Ovary (tissue), 9 donors: Measurements from ENCODE around the gene NUTM1. TPM values are rescaled to one million over a fixed set of nuclear protein-coding genes. Genes with fewer than 3 reads are reported as not detected.

Experiments used
- DNase-seq, 5 donors: peaks; one replicate each; pipeline ENCODE4 v3.0.0-alpha.2; 2019 to 2020
- H3K27ac ChIP-seq, 2 donors: fragments of 200-600 bp; one replicate each; pipeline versions ENCODE4 v1.5.1 to v1.8.0; 2019 to 2022
- H3K27me3 ChIP-seq: fragments of 200-600 bp; one replicate; pipeline ENCODE4 v1.8.0; 2022
- H3K36me3 ChIP-seq: fragments of 200-600 bp; sonication (generic); one replicate; pipeline ENCODE4 v1.5.1; 2019
- H3K4me1 ChIP-seq: one replicate; pipeline ENCODE4 v1.8.1; 2013; ENCODE audit warnings: mild to moderate bottlenecking, moderate library complexity; ENCODE audit not compliant: insufficient read depth
- H3K4me3 ChIP-seq: fragments of 200-600 bp; sonication (generic); one replicate; pipeline ENCODE4 v1.5.1; 2017
- H3K9me3 ChIP-seq, 2 donors: fragments of 200-600 bp in 1 of 2; sonication (generic) in 1 of 2; one replicate each; pipeline versions ENCODE4 v1.5.1 to v1.8.1; 2013 to 2019; ENCODE audit warnings: mild to moderate bottlenecking in 1 of 2, moderate library complexity in 1 of 2
- EP300 ChIP-seq: sonication (generic); formaldehyde crosslinking; IDR thresholded peaks from one replicate; pipeline ENCODE4 v1.6.1; 2017; ENCODE audit warnings: antibody characterized with exemption
- POLR2A ChIP-seq: fragments of 450-650 bp; IDR thresholded peaks from one replicate; pipeline ENCODE4 v1.6.1; 2017; ENCODE audit warnings: antibody characterized with exemption, mild to moderate bottlenecking, moderate library complexity
- WGBS, 3 donors: extraction: QIAGEN DNeasy Blood & Tissue Kit in 1 of 3; methylation state at CpG; one replicate each; pipeline versions ENCODE4 v1.1.5 to v1.1.7; 2013 to 2017; 5-methylcytosine and 5-hydroxymethylcytosine counted together
- intact Hi-C, 4 donors: fragments of 100-400 bp; cut with DNase I; formaldehyde crosslinking; loops; one replicate each; pipeline versions ENCODE4 v1.11.0 to v1.15.1; 2022 to 2023
- polyA plus RNA-seq, 2 donors: library from polyadenylated mRNA; stranded (reverse); fragments of 200-250 nt in 1 of 2; fragments of 350-450 nt in 1 of 2; fragmentation: Illumina TruSeq in 1 of 2; extraction: RNeasy Lipid Tissue Mini Kit (QIAGEN cat#74804) in 1 of 2; gene quantifications; one replicate each; pipeline ENCODE4 v1.2.3, GENCODE V29; 2013 to 2014
- total RNA-seq, 7 donors: library from RNA; depleted of rRNA in 2 of 7; stranded (reverse); fragments of >200 nt in 2 of 7; fragmentation: NEBNext Ultra II Directional in 3 of 7; extraction: Animal tissue kit (Norgen Biotek cat#: 25700) in 3 of 7; gene quantifications; one replicate each; pipeline versions ENCODE4 v1.1.0 to v1.2.4, GENCODE V29; 2016 to 2023
- TF ChIP-seq, protein P1 (sequence below), 3 donors: fragments of 450-650 bp in 2 of 3; fragments of 200-600 bp in 1 of 3; IDR thresholded peaks; one replicate each; pipeline versions ENCODE4 v1.5.1 to v1.8.0; 2016 to 2022; ENCODE audit warnings: antibody characterized with exemption in 3 of 3, mild to moderate bottlenecking in 1 of 3
- donor health status: DM: no; HTN: no; CAD: no; lungs with moderate emphysema.
- donor health status: DM: no; HTN: no; CAD: no.
- donor health status: Bipolar disorder and iron deficiency.
- donor health status: DM: yes; HTN: yes; CAD: no.
- donor health status: DM: no; HTN: no; CAD: no.
- donor health status: DM: yes; HTN: yes; CAD: no.

The NUTM1 gene
- total and polyA plus RNA-seq, 9 donors = not detected

DNA sequence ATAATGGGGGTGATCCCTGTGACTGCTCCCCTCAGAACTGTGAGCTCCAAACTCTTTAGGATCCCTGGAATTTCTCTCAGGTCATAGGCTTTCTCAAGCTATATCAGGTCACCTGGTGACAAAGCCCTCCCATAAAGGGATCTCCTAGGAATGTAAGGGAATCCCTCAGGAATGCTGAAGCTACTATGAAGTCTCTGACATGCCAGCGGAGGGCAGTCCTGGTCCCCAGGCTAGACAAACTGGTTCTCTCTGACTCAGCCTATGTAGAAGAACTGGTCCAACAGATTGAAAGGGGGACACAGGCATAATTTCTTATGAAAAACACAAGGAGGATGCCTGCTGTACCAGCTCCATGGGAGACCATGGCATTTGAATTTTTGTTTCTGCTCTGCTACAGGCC is 17.2 kb downstream of the NUTM1 start:
- no peaks in the 10 kb centered on the region for H3K4me1 ChIP-seq
- TF ChIP-seq EP300 (no peak), POLR2A (no peak)
- TF ChIP-seq, protein P1, sequence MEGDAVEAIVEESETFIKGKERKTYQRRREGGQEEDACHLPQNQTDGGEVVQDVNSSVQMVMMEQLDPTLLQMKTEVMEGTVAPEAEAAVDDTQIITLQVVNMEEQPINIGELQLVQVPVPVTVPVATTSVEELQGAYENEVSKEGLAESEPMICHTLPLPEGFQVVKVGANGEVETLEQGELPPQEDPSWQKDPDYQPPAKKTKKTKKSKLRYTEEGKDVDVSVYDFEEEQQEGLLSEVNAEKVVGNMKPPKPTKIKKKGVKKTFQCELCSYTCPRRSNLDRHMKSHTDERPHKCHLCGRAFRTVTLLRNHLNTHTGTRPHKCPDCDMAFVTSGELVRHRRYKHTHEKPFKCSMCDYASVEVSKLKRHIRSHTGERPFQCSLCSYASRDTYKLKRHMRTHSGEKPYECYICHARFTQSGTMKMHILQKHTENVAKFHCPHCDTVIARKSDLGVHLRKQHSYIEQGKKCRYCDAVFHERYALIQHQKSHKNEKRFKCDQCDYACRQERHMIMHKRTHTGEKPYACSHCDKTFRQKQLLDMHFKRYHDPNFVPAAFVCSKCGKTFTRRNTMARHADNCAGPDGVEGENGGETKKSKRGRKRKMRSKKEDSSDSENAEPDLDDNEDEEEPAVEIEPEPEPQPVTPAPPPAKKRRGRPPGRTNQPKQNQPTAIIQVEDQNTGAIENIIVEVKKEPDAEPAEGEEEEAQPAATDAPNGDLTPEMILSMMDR (IDR thresholded peaks at IDR 0.05) = no peak
- no peak for DNase-seq
- no peaks in the 10 kb centered on the region for H3K27me3 ChIP-seq
- H3K4me3 ChIP-seq = no peak overlapping the region
- no peaks in the 10 kb centered on the region for H3K36me3 ChIP-seq
- H3K9me3 ChIP-seq = no peaks in the 10 kb centered on the region
- 92% methylated on average over 1 of the region's 1 CpG for WGBS, 3 donors
- intact Hi-C loops = loop anchor here in 1 of 4 donors (10.0 kb wide), 1 partner anchor 125 kb away; no protein-coding TSS in a partner anchor
- no peak overlapping the region for H3K27ac ChIP-seq

DNA sequence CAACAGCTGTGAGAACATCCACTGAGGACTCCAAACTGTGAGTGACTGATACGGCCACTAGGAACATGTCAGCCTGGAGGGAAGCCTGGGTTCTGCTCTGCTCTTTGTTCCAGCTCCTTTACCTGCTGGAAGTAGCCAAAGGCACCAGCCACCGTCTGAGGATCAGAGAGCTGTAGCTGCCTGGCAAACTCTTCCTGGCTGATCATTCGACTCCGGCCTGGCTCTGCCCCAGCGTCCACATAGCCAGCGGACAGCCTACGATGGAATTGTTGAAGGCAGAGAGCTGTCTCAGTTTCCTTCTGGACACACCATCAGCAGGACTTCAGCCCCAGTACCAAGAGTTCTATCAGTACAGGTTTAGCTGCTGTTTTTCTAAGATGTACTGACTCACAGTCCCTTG is 18.2 kb downstream of the NUTM1 start:
- intact Hi-C loops = loop anchor here in 1 of 4 donors (10.0 kb wide), 1 partner anchor 126 kb away; no protein-coding TSS in a partner anchor
- H3K4me3 ChIP-seq = no peak overlapping the region
- H3K27ac ChIP-seq = no peak overlapping the region
- TF ChIP-seq, protein P1 (IDR thresholded peaks at IDR 0.05) = no peak
- no peaks in the 10 kb centered on the region for H3K36me3 ChIP-seq
- no peaks in the 10 kb centered on the region for H3K4me1 ChIP-seq
- H3K9me3 ChIP-seq = no peaks in the 10 kb centered on the region
- no peak for DNase-seq
- H3K27me3 ChIP-seq = no peaks in the 10 kb centered on the region
- 83 to 88% (median 84%) methylated on average over 7 of the region's 7 CpGs for WGBS, 3 donors

DNA sequence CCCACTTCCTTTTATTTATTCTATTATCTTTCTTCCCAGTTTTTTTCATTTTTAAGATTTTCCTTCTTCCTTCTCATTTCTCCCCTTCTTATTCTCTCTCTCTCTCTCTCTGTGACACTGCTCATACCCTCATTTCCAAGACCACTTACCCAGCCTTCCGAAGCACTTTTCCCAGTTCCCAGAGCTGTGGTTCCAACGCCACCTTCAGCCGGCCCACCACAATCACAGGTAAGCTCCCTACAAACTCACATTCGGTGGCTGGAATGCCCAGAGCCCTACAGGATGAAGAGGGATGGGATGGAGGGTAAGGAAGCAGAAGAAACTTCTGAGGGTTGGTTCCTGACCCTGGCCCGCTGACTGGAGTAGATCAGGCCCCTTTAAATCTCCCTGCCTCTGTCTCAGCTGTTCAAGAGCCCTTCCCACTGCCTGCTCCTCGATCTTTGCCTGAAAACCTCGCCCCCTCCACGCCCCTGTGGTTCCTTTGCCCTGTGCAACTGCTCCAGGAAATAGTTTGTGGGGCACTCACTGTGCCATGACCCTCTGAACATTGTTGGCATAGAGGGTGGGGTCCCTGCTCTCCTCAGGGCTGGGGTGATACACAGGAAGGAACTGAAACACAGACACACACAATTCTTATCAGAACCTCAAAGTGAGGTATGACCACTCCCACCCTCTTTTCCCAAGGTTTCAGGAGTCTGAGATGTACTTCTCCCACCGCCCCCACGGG is 19.1 kb downstream of the NUTM1 start:
- H3K9me3 ChIP-seq = no peaks in the 10 kb centered on the region
- H3K27ac ChIP-seq = no peak overlapping the region
- intact Hi-C loops = loop anchor here in 1 of 4 donors (10.0 kb wide), 1 partner anchor 127 kb away; no protein-coding TSS in a partner anchor
- H3K27me3 ChIP-seq = no peaks in the 10 kb centered on the region
- WGBS, 3 donors = 76 to 79% (median 77%) methylated on average over 10 of the region's 10 CpGs
- no peak for DNase-seq
- no peaks in the 10 kb centered on the region for H3K4me1 ChIP-seq
- H3K4me3 ChIP-seq = no peak overlapping the region
- no peaks in the 10 kb centered on the region for H3K36me3 ChIP-seq
- no peak for TF ChIP-seq POLR2A
- no peak for TF ChIP-seq EP300
- TF ChIP-seq, protein P1 (IDR thresholded peaks at IDR 0.05) = no peak

DNA sequence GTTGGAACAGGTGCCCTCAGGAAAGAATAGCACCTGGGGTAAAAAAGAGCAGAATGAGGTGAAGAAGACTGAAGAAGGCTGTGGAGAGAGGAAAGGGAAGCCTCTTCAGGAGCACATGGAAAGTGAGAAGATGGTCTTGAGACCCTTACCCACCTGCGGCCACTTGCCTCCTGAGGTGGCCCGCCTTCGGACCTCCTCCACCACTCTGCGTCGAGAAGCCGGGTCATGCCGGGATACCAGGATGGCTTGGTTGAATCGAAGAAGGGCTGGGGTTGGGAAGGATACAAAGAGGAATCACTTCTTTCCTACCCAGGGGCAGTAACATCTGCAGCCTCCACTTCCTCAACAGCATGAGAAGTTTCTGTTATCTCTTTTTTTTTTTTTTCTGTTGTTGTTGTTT is 20.9 kb downstream of the NUTM1 start:
- no peak overlapping the region for H3K27ac ChIP-seq
- no peaks in the 10 kb centered on the region for H3K36me3 ChIP-seq
- DNase-seq = no peak
- H3K4me3 ChIP-seq = no peak overlapping the region
- intact Hi-C loops = loop anchor here in 1 of 4 donors (10.0 kb wide), 1 partner anchor 129 kb away; no protein-coding TSS in a partner anchor
- H3K9me3 ChIP-seq = no peaks in the 10 kb centered on the region
- no peaks in the 10 kb centered on the region for H3K27me3 ChIP-seq
- H3K4me1 ChIP-seq = no peaks in the 10 kb centered on the region
- no peak for TF ChIP-seq EP300
- no peak for TF ChIP-seq POLR2A
- TF ChIP-seq, protein P1 (IDR thresholded peaks at IDR 0.05) = no peak
- 95 to 98% (median 97%) methylated on average over 8 of the region's 8 CpGs for WGBS, 3 donors
